ENCODE results near the gene RIPPLY3. TPM values are rescaled to one million over a fixed set of nuclear protein-coding genes. Genes with fewer than 3 reads are reported as not detected.

RIPPLY3 gene
- total and polyA plus RNA-seq, 2 donors (not counting 1 experiment from before 2014, with no cell fraction given) = 0.03 TPM; not detected in 1

DNA sequence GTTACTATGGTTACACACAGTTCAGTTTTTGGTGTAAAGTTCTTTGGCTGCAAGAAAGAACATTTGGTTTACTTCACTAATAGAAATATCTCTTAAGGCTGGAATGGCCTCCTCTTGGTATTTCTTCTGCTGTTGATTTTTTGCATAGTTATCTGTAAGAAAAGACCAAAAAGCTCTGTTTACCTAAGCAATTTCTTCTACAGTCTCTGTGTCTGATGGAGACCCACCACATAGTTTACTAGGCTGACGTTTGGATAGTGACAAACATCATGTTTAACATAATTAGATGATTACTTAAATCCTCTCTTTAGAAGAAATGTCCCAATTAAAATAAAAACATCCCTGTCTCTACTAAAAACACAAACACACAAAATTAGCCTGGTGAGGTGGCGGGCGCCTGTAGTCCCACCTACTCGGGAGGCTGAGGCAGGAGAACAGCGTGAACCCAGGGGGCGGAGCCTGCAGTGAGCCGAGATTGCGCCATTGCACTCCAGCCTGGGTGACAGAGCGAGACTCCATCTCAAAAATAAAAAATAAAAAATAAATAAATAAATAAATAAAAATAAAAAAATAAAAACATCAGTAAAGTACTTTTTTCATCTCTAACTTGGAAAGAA, 59.2 kb downstream of the RIPPLY3 start:
- no peak overlapping the region for H3K4me3 ChIP-seq (replicated peaks in 1 of 4; ENCODE audit: control extremely low read depth in 1 of 4, insufficient read depth in 1 of 4, low read depth in 3 of 4, low read length in 4 of 4)
- H3K9me3 ChIP-seq (ENCODE audit: control insufficient read depth, insufficient read depth, low read depth, low read length) = no peaks in the 10 kb centered on the region
- H4K20me1 ChIP-seq (ENCODE audit: control insufficient read depth, extremely low read depth, insufficient read depth, low read length) = no peaks in the 10 kb centered on the region
- DNase-seq (ENCODE audit: low read depth in 2 of 2) = no peak
- TF ChIP-seq, protein P1, sequence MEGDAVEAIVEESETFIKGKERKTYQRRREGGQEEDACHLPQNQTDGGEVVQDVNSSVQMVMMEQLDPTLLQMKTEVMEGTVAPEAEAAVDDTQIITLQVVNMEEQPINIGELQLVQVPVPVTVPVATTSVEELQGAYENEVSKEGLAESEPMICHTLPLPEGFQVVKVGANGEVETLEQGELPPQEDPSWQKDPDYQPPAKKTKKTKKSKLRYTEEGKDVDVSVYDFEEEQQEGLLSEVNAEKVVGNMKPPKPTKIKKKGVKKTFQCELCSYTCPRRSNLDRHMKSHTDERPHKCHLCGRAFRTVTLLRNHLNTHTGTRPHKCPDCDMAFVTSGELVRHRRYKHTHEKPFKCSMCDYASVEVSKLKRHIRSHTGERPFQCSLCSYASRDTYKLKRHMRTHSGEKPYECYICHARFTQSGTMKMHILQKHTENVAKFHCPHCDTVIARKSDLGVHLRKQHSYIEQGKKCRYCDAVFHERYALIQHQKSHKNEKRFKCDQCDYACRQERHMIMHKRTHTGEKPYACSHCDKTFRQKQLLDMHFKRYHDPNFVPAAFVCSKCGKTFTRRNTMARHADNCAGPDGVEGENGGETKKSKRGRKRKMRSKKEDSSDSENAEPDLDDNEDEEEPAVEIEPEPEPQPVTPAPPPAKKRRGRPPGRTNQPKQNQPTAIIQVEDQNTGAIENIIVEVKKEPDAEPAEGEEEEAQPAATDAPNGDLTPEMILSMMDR (conservative IDR thresholded peaks at IDR 0.05 in 1 of 2, IDR thresholded peaks at IDR 0.05 in 1 of 2; ENCODE audit: low read depth in 1 of 2, low read length in 2 of 2) = no peak
- TF ChIP-seq EZH2 (IDR thresholded peaks at IDR 0.05; ENCODE audit: low read length, missing control alignments) = no peak
- H3K79me2 ChIP-seq (ENCODE audit: control insufficient read depth, insufficient read depth, low read length) = no peaks in the 10 kb centered on the region
- H3K9ac ChIP-seq (ENCODE audit: insufficient read depth, low read length) = no peak overlapping the region
- H3K4me2 ChIP-seq (ENCODE audit: extremely low read depth, insufficient read depth, low read length) = no peak overlapping the region
- H3K36me3 ChIP-seq (ENCODE audit: control insufficient read depth, insufficient read depth, low read length) = no peaks in the 10 kb centered on the region
- peaks cover 2% of the 10 kb centered on the region for H3K4me1 ChIP-seq (ENCODE audit: control insufficient read depth, extremely low read depth, insufficient read depth, low read length)
- H2AFZ ChIP-seq (ENCODE audit: low read length) = no peak overlapping the region
- no peaks in the 10 kb centered on the region for H3K27me3 ChIP-seq (ENCODE audit: control insufficient read depth, insufficient read depth, low read length)
- no peak overlapping the region for H3K27ac ChIP-seq (ENCODE audit: insufficient read depth, low read length)

Other genes starting within 250 kb of the RIPPLY3 start
- 31.3 and 40.0 TPM in 2 replicates for gene HLCS, start 40.0 kb upstream of the RIPPLY3 start, total RNA-seq
- gene HLCS, start 40.0 kb upstream of the RIPPLY3 start, polyA plus RNA-seq = 17.3 and 23.1 TPM in 2 replicates
- gene PIGP, start 66.4 kb downstream of the RIPPLY3 start, total RNA-seq = 3.3 and 8.6 TPM in 2 replicates
- gene PIGP, start 66.4 kb downstream of the RIPPLY3 start, polyA plus RNA-seq = 19.4 and 25.9 TPM in 2 replicates
- 224 and 253 TPM in 2 replicates for gene TTC3, start 66.6 kb downstream of the RIPPLY3 start, total RNA-seq
- 93.2 and 121 TPM in 2 replicates for gene TTC3, start 66.6 kb downstream of the RIPPLY3 start, polyA plus RNA-seq